OCI-LY1 (cell line): ENCODE results near the gene GLB1L.

Experiments
- EZH2 ChIP-seq: fragments of 200-600 bp; sonication (generic), shearing (Covaris generic); IDR thresholded peaks from 2 replicates; pipeline ENCODE4 v1.8.0; 2017; ENCODE audit warnings: borderline replicate concordance, mixed run types, mild to moderate bottlenecking, antibody characterized with exemption, low read length, moderate library complexity, mixed read lengths
- TF ChIP-seq, protein P1 (sequence below): fragments of 200-600 bp; sonication (generic), shearing (Covaris generic); IDR thresholded peaks from 2 replicates; pipeline ENCODE4 v1.5.1; 2017; ENCODE audit warnings: mild to moderate bottlenecking, antibody characterized with exemption, low read length, moderate library complexity, mixed read lengths

DNA sequence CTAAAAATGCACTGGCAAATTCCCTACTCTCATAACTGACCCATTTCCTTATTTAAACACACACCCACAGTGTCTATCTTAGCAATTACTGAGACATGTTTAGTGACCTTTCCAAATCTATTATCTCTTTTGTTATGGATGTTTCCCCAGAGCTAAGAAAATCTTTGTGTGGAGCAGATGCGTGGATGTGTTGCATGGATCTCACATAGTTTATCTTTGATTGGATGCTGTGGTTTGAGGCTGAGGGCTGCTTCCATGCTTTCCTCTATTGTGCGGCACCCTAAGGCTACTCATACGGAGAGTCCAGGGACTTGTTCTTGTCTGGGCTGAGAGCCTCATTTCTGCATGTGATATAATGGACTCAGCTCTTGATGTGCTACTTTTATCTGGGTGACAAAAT, 10.9 kb downstream of the GLB1L start:
- TF ChIP-seq, protein P1, sequence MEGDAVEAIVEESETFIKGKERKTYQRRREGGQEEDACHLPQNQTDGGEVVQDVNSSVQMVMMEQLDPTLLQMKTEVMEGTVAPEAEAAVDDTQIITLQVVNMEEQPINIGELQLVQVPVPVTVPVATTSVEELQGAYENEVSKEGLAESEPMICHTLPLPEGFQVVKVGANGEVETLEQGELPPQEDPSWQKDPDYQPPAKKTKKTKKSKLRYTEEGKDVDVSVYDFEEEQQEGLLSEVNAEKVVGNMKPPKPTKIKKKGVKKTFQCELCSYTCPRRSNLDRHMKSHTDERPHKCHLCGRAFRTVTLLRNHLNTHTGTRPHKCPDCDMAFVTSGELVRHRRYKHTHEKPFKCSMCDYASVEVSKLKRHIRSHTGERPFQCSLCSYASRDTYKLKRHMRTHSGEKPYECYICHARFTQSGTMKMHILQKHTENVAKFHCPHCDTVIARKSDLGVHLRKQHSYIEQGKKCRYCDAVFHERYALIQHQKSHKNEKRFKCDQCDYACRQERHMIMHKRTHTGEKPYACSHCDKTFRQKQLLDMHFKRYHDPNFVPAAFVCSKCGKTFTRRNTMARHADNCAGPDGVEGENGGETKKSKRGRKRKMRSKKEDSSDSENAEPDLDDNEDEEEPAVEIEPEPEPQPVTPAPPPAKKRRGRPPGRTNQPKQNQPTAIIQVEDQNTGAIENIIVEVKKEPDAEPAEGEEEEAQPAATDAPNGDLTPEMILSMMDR: no peak
- no peak for TF ChIP-seq EZH2
